ENCODE data around the gene INPP4A.

Gene INPP4A

GRCh38 chr2:98479959-98480524 is 35.4 kb downstream of the INPP4A start:
- peak overlapping the region; percentile 75 for H3K27ac ChIP-seq
- no peak for TF ChIP-seq CTCF (conservative IDR thresholded peaks at IDR 0.05)

GRCh38 chr2:98480598-98480997 is 35.9 kb downstream of the INPP4A start:
- peak overlapping the region; percentile 75 for H3K27ac ChIP-seq
- TF ChIP-seq CTCF (conservative IDR thresholded peaks at IDR 0.05), result no peak

GRCh38 chr2:98482362-98482761 is 37.7 kb downstream of the INPP4A start:
- peak overlapping the region; percentile 75 for H3K27ac ChIP-seq
- TF ChIP-seq CTCF (conservative IDR thresholded peaks at IDR 0.05), result no peak

DNA sequence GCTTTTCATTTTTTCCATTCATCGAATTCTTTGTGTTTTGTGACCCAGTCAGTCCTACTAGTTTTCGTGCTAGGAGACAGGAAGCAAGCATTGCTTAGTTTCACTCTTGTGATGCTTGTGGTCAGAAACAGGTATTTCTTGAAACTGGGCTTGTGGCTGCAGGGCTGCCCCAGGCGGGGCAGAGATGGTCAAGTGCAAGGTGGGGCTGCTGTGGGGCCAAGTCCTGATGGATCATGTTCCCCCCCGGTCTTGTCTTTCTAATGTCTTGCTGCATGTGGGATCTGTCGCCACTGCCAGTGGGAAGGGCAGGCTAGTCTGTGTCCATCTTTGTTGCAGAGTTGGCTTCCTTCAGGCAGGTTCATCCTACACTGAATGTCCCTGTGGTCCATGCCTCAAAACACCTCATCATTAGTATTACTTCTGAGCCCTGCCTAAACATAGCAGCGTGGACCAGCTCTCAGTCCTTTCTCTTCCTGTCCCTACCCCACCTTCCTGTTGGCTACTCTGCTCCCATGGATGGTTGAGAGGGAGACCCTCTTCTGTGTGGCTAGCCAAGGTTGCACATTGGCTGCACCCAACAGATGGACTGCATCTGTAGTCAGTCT is 38.7 kb downstream of the INPP4A start:
- H3K27ac ChIP-seq, result peak overlapping the region; percentile 75

DNA sequence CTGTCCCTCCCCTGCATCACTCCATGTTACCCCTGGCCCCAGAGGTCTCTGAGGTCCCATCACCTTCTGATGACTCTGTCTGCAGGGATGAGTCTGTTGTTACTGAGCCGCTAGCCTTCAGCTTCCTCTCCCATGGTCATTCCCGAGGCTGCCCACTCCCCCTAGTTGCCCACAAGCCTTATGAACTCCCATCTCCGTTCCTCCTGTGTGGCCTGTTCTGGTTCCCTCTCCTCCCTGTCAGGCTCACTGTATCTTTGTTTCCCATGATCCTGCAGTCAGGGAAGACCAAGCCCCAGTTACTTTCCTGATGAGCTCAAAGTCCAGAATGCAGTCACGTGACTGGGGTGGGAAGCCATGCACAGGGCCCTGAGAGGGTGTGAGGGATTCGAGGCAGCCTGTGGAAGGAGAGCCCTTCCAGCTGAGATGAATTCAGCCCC is 39.5 kb downstream of the INPP4A start:
- peak overlapping the region; percentile 75 for H3K27ac ChIP-seq
- TF ChIP-seq CTCF (conservative IDR thresholded peaks at IDR 0.05), result no peak

More for the DNA sequence above, 38.7 kb downstream of the INPP4A start:
- TF ChIP-seq CTCF (conservative IDR thresholded peaks at IDR 0.05), result no peak

DNA sequence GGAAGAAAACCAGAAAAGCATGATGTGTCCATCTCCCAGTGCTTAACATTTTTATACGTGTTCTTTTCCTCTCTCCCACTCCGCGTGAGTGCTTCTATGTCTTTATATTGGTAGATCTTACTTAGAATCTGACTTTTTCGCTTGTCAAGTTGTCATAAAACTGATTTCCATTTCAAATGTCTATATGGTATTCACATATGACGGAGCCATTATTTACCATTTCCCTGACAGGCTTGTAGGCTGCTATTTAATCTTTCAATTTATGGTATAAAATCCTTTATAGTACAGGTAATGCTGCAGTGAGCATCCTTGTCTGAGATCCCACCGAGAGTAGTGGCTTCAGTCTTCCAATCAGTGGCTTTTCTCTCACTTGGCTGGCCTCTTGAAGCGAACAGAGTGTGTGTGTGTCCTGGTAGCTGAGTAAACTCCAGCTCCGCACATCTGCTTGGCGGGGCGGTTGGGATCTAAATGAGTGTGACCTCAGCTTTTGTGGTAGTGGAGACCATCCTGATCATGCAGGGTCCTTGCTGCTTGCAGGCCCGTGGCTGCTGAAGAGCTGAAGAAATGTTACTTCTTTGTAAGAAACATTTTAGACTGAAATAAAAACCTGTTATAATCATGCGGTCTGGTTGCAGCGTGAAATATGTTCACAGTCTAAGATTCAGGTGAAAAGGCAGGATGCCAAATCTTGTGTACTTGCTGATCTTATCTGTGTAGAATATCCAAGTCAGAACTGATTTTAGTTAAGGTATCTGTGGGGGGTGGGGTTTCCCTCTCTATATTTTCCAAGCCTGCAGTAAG is 40.2 kb downstream of the INPP4A start:
- peak overlapping the region; percentile 75 for H3K27ac ChIP-seq
- TF ChIP-seq CTCF (conservative IDR thresholded peaks at IDR 0.05), result no peak

- TF ChIP-seq CTCF (conservative IDR thresholded peaks at IDR 0.05), result no peak
- H3K27ac ChIP-seq, result peak overlapping the region; percentile 75
Observed at GRCh38 chr2:98485453-98485755, 40.7 kb downstream of the INPP4A start.
